Left forelimb (tissue), 1 donor: ENCODE measurements around the gene CRHR1.

Experiments used
- DNase-seq: peaks from one replicate; pipeline ENCODE4 v3.0.0-alpha.2; 2018; ENCODE audit warnings: low spot score

The CRHR1 gene

GRCh38 chr17:45867702-45868101 is 83.6 kb downstream of the CRHR1 start:
- no peak for DNase-seq

- DNase-seq, result no peak
Measured at GRCh38 chr17:45868276-45868675, 84.2 kb downstream of the CRHR1 start.

GRCh38 chr17:45869676-45870341 is 85.7 kb downstream of the CRHR1 start:
- no peak for DNase-seq

GRCh38 chr17:45870342-45870974 is 86.3 kb downstream of the CRHR1 start:
- no peak for DNase-seq

GRCh38 chr17:45871718-45872117 is 87.6 kb downstream of the CRHR1 start:
- no peak for DNase-seq

GRCh38 chr17:45873728-45874127 is 89.6 kb downstream of the CRHR1 start:
- no peak for DNase-seq

- DNase-seq, result no peak
Measured at GRCh38 chr17:45874151-45874550, 90.0 kb downstream of the CRHR1 start.

GRCh38 chr17:45876539-45876938 is 92.4 kb downstream of the CRHR1 start:
- DNase-seq, result no peak

- DNase-seq, result no peak
Measured at GRCh38 chr17:45877467-45877866, 93.3 kb downstream of the CRHR1 start.

- no peak for DNase-seq
Measured at GRCh38 chr17:45883063-45883462, 98.9 kb downstream of the CRHR1 start.
